ENCODE measurements around the gene RGPD8. TPM values are rescaled to one million over a fixed set of nuclear protein-coding genes. Genes with fewer than 3 reads are reported as not detected.
"Not testable (repeated sequence)": the region's sequence is repeated elsewhere in the genome, so short reads cannot be mapped to it uniquely, and the experiment has no call there.

Gene RGPD8
- total RNA-seq, 1 donor from 2014 or later, result 6.1 TPM

DNA sequence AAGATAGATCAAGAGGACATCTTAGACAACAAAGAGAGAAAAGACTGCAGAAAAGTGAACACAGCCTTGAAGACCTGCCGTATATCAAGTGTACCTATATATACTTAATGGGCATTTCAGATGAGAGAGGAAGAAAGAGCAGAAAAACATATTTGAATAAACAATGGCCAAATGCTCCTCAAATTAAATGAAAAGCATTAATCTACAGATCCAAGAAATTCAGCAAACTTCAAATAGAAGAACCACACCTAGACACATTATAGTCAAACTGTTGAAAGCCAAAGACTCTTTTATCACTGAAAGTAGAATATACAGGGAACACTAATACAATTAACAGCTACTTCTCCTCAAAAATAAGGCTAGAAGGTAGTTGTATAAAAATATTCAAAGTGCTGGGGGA, 29.8 kb upstream of the RGPD8 start:
- H3K27me3 ChIP-seq (ENCODE audit: control insufficient read depth, insufficient read depth, low read length), result no peaks in the 10 kb centered on the region
- DNase-seq (ENCODE audit: low read depth) (no peak), FAIRE-seq (no peak)
- no peak overlapping the region for H3K4me3 ChIP-seq (ENCODE audit: low read depth, low read length)
- no peaks in the 10 kb centered on the region for H3K36me3 ChIP-seq (ENCODE audit: control insufficient read depth, insufficient read depth, low read length)
- TF ChIP-seq, protein P1, sequence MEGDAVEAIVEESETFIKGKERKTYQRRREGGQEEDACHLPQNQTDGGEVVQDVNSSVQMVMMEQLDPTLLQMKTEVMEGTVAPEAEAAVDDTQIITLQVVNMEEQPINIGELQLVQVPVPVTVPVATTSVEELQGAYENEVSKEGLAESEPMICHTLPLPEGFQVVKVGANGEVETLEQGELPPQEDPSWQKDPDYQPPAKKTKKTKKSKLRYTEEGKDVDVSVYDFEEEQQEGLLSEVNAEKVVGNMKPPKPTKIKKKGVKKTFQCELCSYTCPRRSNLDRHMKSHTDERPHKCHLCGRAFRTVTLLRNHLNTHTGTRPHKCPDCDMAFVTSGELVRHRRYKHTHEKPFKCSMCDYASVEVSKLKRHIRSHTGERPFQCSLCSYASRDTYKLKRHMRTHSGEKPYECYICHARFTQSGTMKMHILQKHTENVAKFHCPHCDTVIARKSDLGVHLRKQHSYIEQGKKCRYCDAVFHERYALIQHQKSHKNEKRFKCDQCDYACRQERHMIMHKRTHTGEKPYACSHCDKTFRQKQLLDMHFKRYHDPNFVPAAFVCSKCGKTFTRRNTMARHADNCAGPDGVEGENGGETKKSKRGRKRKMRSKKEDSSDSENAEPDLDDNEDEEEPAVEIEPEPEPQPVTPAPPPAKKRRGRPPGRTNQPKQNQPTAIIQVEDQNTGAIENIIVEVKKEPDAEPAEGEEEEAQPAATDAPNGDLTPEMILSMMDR (IDR thresholded peaks at IDR 0.05; ENCODE audit: insufficient read depth, low read length, severe bottlenecking), result no peak

DNA sequence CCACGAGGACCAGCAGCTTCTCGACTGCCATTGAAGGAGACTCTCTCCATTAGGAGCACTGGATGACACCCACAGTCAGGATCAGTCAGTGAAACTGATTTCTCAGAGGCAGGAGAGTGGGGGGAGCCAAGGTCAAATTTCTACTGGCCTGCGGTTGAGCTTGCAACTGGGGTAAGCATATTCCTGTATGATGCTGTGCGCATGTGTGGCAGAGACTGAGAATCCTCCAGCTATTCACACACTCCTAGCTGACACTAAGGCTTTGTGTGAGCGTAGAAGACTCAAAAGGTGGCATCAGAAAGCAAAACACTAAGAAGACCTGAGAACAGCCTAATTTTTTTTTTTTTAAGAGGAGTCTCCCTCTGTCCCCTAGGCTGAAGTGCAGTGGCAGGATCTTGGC, 28.7 kb upstream of the RGPD8 start:
- no peaks in the 10 kb centered on the region for H3K27me3 ChIP-seq (ENCODE audit: control insufficient read depth, insufficient read depth, low read length)
- H3K4me3 ChIP-seq (ENCODE audit: low read depth, low read length), result no peak overlapping the region
- no peak for FAIRE-seq
- TF ChIP-seq, protein P1 (IDR thresholded peaks at IDR 0.05; ENCODE audit: insufficient read depth, low read length, severe bottlenecking), result no peak
- H3K36me3 ChIP-seq (ENCODE audit: control insufficient read depth, insufficient read depth, low read length), result no peaks in the 10 kb centered on the region
- DNase-seq (ENCODE audit: low read depth), result no peak

DNA sequence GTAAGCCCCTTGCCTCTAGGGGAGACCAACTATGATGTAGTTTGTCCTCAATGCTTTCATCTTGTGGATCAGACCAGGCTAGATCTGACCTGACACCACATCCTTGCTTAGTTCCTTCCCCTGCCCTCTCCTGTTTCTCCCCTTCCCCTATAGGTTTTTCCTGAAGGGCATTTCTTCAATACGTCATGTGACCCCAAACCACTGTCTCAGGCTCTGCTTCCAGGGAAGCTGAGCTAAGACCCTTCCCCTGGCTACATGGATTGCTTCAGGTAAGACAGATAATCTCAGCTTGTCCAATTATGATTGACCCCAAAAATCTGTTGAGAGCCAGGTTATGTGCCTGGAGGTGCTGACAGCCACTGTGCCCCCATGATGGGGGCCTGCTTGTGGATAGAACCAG, 25.9 kb upstream of the RGPD8 start:
- DNase-seq (ENCODE audit: low read depth) (no peak), FAIRE-seq (no peak)
- no peak overlapping the region for H3K4me3 ChIP-seq (ENCODE audit: low read depth, low read length)
- H3K36me3 ChIP-seq (ENCODE audit: control insufficient read depth, insufficient read depth, low read length), result no peaks in the 10 kb centered on the region
- no peaks in the 10 kb centered on the region for H3K27me3 ChIP-seq (ENCODE audit: control insufficient read depth, insufficient read depth, low read length)
- TF ChIP-seq, protein P1 (IDR thresholded peaks at IDR 0.05; ENCODE audit: insufficient read depth, low read length, severe bottlenecking), result no peak

DNA sequence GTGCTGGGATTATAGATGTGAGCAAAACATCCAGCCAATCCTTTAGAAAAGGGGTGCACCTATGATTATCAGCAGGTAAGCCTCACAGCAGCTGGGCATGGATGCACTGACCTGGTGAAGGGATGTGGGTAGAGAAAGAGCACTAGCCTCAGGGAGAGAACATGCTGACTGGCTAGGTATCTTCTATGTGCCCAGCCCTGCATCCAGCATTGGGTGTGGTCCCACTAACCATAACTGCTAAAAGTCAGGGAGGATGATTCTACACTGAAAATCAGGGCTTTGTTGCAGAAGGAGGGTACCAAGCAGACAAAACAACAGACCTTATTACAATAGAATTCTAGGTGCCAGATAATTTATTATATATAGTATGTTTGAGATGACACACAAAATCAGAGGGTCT, 21.1 kb upstream of the RGPD8 start:
- FAIRE-seq (no peak), DNase-seq (ENCODE audit: low read depth) (no peak)
- H3K36me3 ChIP-seq (ENCODE audit: control insufficient read depth, insufficient read depth, low read length), result no peaks in the 10 kb centered on the region
- peaks cover 1% of the 10 kb centered on the region for H3K27me3 ChIP-seq (ENCODE audit: control insufficient read depth, insufficient read depth, low read length)
- H3K4me3 ChIP-seq (ENCODE audit: low read depth, low read length), result no peak overlapping the region
- TF ChIP-seq, protein P1 (IDR thresholded peaks at IDR 0.05; ENCODE audit: insufficient read depth, low read length, severe bottlenecking), result no peak

DNA sequence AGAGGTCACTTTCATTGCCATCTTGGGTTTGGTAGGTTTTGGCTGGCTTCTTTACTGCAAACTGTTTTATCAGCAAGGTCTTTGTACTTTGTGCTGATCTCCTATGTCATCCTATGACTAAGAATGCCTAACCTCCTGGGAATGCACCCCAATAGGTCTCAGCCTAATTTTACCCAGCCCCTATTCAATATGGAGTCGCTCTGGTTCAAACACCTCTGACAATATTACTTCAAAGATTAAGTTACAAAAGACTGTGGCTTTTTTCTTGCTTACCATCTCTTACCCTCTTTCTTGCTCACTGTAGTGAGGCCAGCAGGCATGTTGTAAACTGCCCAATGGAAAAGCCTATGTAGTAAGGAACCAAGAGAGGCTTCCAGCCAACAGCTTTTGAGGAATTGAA, 17.9 kb upstream of the RGPD8 start:
- FAIRE-seq (no peak), DNase-seq (ENCODE audit: low read depth) (no peak)
- TF ChIP-seq, protein P1 (IDR thresholded peaks at IDR 0.05; ENCODE audit: insufficient read depth, low read length, severe bottlenecking), result no peak
- H3K36me3 ChIP-seq (ENCODE audit: control insufficient read depth, insufficient read depth, low read length), result no peaks in the 10 kb centered on the region
- H3K4me3 ChIP-seq (ENCODE audit: low read depth, low read length), result no peak overlapping the region
- H3K27me3 ChIP-seq (ENCODE audit: control insufficient read depth, insufficient read depth, low read length), result peaks cover 1% of the 10 kb centered on the region

DNA sequence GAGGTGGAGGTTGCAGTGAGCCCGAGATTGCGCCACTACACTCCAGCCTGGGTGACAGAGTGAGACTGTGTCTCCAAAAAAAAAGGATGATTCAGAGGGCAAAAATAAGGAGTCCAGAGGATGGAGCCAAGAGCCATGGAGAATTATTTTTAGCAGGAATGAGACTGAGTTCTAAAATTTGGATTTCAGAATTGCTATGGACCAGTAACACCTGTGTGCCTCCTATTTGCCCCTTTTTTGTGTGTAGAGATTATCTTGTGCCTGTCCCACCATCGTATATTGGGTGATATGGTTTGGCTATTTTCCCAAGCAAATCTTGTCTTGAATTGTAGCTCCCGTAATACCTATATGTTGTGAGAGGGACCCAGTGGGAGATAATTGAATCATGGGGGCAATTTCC, 16.4 kb upstream of the RGPD8 start:
- Histone ChIP-seq H3K36me3 (ENCODE audit: control insufficient read depth, insufficient read depth, low read length) (no peaks in the 10 kb centered on the region), H3K4me3 (ENCODE audit: low read depth, low read length) (no peak overlapping the region), H3K27me3 (ENCODE audit: control insufficient read depth, insufficient read depth, low read length) (peaks cover 1% of the 10 kb centered on the region)
- no peak for FAIRE-seq
- TF ChIP-seq, protein P1 (IDR thresholded peaks at IDR 0.05; ENCODE audit: insufficient read depth, low read length, severe bottlenecking), result no peak
- DNase-seq (ENCODE audit: low read depth), result no peak

DNA sequence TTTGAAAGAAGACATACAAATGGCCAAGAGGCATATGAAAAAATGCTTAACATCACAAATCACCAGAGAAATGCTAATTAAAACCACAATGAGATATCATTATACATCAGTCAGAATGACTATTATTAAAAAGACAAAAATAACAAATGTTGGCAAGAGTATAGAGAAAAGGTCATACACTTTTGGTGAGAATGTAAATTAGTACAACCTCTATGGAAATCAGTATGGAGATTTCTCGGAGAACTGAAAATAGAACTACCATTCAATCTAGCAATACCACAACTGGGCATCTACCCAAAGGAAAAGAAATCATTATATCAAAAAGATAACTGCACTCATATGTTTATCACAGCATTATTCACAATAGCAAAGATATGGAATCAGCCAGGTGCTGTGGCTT, 10.8 kb upstream of the RGPD8 start:
- H3K27me3 ChIP-seq (ENCODE audit: control insufficient read depth, insufficient read depth, low read length); H3K36me3 ChIP-seq (ENCODE audit: control insufficient read depth, insufficient read depth, low read length); FAIRE-seq; H3K4me3 ChIP-seq (ENCODE audit: low read depth, low read length); DNase-seq (ENCODE audit: low read depth): not testable (repeated sequence)

DNA sequence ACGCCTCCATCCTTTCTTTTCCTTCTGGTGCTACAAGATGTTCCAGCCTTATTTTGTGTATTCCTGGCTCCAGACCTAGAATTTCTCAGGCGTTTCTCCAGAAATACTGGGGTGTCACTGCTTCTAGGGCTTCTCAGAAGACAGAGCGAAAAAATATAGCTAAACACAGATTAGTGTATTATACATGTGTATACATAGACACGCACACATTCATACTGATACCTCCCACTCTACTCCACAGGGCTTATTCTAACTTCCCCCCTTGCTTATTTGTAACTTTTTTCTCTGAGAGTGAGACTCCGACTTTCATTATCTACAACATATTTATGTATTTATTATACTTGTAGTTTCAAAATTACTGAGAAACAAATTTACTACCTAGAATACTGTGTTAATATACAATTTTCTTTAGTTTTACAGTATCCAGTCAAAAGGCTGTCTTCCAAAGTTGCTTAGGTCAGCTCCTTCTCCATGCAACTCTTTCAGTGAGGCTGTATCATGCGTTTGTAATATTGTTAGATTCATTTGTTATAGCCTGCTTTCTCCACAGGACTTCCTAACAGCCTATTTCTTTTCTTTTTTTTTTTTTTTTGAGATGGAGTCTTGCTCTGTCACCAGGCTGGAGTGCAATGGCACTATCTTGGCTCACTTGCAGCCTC, 5.3 kb upstream of the RGPD8 start:
- not testable (repeated sequence) for FAIRE-seq; H3K4me3 ChIP-seq (ENCODE audit: low read depth, low read length); DNase-seq (ENCODE audit: low read depth); H3K36me3 ChIP-seq (ENCODE audit: control insufficient read depth, insufficient read depth, low read length); H3K27me3 ChIP-seq (ENCODE audit: control insufficient read depth, insufficient read depth, low read length)

Data from bronchial epithelial cell (primary cell).